Activated naive CD8-positive, alpha-beta T cell treated with anti-CD3 and anti-CD28 coated beads, Interleukin-2, amount 50 U/mL, for 24 hours (primary cell): ENCODE measurements around the gene CYB5RL.

Experiments used
- ATAC-seq: fragments of 150-1000 bp; cut with Tn5 transposase; one replicate; pipeline ENCODE4 v1.10.0; 2021
- DNase-seq: peaks from one replicate; pipeline ENCODE4 v3.0.0; 2021
- H3K27ac Mint-ChIP-seq: one replicate; pipeline ENCODE4 v1.8.0; 2021; ENCODE audit warnings: mild to moderate bottlenecking, mixed read lengths
- H3K27me3 Mint-ChIP-seq: one replicate; pipeline ENCODE4 v1.8.0; 2021; ENCODE audit warnings: mixed read lengths
- H3K36me3 Mint-ChIP-seq: one replicate; pipeline ENCODE4 v1.8.0; 2021; ENCODE audit warnings: low read depth, mixed read lengths
- H3K4me1 Mint-ChIP-seq: one replicate; pipeline ENCODE4 v1.8.0; 2021; ENCODE audit warnings: mixed read lengths
- H3K4me3 Mint-ChIP-seq: one replicate; pipeline ENCODE4 v1.8.0; 2021; ENCODE audit warnings: mild to moderate bottlenecking, moderate library complexity, mixed read lengths
- H3K9me3 Mint-ChIP-seq: one replicate; pipeline ENCODE4 v1.8.0; 2021; ENCODE audit warnings: mixed read lengths

Gene CYB5RL

DNA sequence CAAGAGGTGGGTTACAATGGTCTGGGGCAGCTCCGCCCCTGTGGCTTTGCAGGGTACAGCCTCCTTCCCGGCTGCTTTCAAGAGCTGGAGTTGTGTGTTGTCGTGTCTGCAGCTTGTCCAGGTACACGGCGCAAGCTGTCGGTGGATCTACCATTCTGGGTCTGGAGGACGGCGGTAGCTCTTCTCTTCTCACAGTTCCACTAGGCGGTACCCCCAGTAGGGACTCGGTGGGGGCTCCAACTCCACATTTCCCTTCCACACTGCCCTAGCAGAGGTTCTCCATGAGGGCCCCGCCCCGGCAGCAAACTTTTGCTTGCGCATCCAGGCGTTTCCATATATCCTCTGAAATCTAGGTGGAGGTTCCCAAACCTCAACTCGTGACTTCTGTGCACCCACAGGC lies 34.7 kb downstream of the CYB5RL start:
- Mint-ChIP-seq H3K9me3 (no peaks in the 10 kb centered on the region), H3K27me3 (no peaks in the 10 kb centered on the region), H3K36me3 (no peaks in the 10 kb centered on the region), H3K4me3 (no peak overlapping the region), H3K4me1 (no peaks in the 10 kb centered on the region), H3K27ac (no peak overlapping the region)
- DNase-seq = no peak
- no peak for ATAC-seq

DNA sequence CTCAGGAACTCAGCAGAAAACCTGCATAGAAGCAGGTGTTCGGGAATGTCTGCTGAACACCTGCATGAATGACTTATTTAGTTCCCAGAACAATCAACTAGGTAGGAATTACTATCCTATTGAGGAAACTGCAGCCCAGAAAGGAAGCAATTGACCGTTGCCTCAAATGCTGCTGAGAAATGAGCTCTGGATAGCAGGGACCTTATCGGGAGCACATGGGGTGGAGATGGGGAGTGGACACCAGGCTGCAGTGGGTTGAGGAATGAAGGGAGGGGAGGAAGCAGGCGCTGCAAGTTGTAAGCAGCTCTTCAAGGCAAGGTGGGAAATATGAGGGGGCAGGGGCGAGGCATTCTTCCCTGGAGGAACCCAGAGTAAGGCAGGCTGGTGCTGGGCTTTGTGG lies 36.3 kb downstream of the CYB5RL start:
- H3K27me3 Mint-ChIP-seq = no peaks in the 10 kb centered on the region
- H3K4me1 Mint-ChIP-seq = no peaks in the 10 kb centered on the region
- no peak overlapping the region for H3K27ac Mint-ChIP-seq
- H3K4me3 Mint-ChIP-seq = no peak overlapping the region
- ATAC-seq = no peak
- no peaks in the 10 kb centered on the region for H3K36me3 Mint-ChIP-seq
- no peak for DNase-seq
- H3K9me3 Mint-ChIP-seq = no peaks in the 10 kb centered on the region

DNA sequence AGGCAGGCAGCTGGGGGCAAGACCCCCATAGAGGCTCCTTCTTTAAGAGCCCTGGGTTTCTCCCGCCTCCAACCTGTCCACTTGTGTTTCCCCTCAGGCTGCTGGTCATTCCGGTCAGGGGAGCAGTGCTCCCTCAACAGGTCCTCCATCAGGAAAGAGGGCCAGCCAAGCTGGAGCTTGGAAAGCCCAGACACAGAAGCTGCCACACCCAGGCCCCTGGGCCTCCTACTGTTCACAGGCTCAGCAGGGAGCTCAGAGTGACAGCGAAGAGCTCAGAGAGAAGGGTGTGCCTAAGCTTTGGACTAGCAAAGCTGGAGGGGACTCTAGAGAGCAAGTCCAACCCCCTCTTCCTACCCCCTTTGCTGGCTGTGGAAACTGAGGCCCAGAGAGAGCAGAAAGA lies 36.8 kb downstream of the CYB5RL start:
- Mint-ChIP-seq H3K9me3 (no peaks in the 10 kb centered on the region), H3K27me3 (no peaks in the 10 kb centered on the region), H3K36me3 (no peaks in the 10 kb centered on the region), H3K27ac (no peak overlapping the region), H3K4me1 (no peaks in the 10 kb centered on the region), H3K4me3 (no peak overlapping the region)
- ATAC-seq (no peak), DNase-seq (no peak)

DNA sequence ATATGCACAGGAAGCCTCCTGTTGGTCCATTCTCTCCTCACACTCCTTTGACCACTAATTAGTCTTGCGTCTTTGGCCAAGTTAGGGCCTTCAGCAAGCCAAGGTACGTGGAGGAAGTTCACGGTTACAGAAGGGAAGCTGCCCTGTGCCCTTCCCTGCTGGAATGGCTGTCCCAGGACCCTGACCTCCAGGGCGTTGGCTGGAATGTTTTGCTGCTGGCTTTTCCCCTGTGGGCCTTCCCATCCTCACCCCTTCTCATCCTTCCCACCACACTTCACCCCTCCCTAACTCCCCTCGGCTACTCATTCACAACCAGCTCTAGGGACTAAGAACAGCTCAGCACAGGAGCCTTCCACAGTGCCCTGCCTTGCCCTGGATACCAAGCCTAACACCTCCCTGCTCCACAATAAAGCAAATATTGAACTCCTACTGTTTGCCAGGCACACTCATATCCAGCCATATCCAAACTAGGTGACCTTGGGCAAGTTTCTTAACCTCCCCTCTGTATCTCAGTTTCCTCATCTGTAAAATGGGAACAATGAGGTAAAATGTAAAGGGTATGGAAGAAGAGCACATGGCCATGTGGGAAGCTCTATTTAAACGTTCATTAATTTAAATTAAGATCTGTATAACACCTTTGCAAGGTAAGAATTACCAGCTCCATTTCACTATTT lies 38.2 kb downstream of the CYB5RL start:
- DNase-seq (no peak), ATAC-seq (no peak)
- Mint-ChIP-seq H3K9me3 (no peaks in the 10 kb centered on the region), H3K27me3 (no peaks in the 10 kb centered on the region), H3K4me1 (no peaks in the 10 kb centered on the region), H3K36me3 (no peaks in the 10 kb centered on the region), H3K27ac (no peak overlapping the region), H3K4me3 (no peak overlapping the region)

DNA sequence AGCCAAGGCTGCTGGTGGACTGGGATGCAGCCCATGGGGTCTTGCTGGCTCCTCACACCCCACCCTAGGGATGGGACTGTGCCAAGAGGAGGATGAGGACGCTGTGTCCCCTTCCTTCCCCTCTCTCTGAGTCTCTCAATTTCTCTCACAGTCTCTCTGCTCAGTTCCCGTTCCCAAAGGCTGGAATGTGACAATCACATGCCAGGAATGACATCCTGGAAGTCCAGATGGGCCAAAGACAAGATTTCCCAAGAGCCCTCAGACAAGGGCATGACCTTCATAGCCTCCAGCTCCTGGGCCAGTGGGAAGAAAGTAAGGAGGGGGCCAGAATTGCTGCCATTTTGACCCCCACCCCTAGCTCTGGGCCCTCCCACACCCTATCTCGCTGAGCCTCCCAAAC lies 39.5 kb downstream of the CYB5RL start:
- no peaks in the 10 kb centered on the region for H3K27me3 Mint-ChIP-seq
- no peak for ATAC-seq
- H3K36me3 Mint-ChIP-seq = no peaks in the 10 kb centered on the region
- no peaks in the 10 kb centered on the region for H3K9me3 Mint-ChIP-seq
- H3K4me3 Mint-ChIP-seq = no peak overlapping the region
- DNase-seq = no peak
- no peak overlapping the region for H3K27ac Mint-ChIP-seq
- H3K4me1 Mint-ChIP-seq = no peaks in the 10 kb centered on the region

DNA sequence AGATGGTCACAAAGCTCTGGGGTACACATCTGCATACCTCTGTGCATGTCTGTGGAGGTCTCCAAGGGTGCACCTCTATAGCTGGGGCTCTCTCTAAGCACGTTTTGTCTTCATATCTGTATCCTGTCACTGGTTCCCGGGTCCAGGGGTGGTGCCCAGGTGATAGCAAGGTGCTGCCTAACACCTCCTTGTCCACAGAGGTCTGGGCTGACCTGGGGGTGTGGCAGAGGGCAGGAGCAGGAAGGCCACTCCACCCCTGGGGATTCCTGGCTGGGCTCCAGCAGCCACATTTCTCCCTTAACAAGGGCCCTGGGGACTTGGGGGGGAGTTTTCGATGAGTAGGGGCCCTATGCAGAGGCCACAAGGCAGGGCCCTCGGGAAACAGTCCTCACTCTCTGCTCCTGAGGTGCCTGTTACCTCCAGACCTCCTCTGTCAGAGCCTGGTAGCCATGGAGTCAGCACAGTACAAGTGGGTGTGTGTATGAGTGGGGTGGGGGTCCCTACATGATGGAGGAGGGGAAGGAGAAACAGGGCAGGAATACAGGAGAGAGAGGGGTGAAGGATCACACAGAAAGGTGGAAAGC lies 40.0 kb downstream of the CYB5RL start:
- DNase-seq (no peak), ATAC-seq (no peak)
- Mint-ChIP-seq H3K4me1 (no peaks in the 10 kb centered on the region), H3K4me3 (no peak overlapping the region), H3K36me3 (no peaks in the 10 kb centered on the region), H3K27me3 (no peaks in the 10 kb centered on the region), H3K9me3 (no peaks in the 10 kb centered on the region), H3K27ac (no peak overlapping the region)

DNA sequence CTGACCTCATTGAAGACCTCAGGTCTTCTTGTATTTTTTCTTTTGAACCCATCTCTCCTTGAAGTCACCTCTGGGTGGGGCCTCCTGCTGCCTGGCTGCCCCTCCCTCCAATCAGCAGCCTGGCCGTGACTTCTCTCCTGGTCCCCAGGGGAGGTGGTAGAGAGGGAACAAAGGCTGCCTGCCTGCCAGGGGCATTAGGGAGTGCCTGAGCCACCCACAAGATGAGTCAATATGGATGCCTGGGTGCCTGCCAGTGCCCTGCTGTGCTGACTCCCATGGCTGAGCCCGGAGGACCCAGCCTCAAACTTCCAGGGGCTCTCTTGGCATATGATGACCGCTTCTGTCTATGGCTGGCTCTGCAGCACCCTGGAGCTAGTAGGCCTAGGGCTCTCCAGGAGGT lies 41.8 kb downstream of the CYB5RL start:
- Mint-ChIP-seq H3K4me3 (no peak overlapping the region), H3K4me1 (no peaks in the 10 kb centered on the region), H3K9me3 (no peaks in the 10 kb centered on the region), H3K36me3 (no peaks in the 10 kb centered on the region), H3K27ac (no peak overlapping the region), H3K27me3 (no peaks in the 10 kb centered on the region)
- ATAC-seq (no peak), DNase-seq (no peak)

DNA sequence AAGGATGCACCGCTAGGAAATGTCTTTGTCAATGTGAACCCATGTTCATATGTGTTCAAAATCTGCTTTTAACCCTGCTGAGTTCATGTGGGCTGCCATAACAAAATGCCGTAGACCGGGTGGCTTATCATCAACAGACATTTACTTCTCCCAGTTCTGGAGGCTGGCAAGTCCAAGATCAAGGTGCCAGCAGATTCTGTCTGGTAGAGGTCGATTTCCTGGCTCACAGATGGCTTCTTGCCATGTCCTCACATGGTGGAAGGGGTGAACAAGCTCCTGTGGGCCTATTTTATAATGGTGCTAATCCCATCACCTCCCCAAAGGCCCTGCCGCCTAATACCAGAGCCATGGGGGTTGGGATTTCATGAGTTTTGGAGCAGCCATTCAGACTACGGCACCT lies 42.4 kb downstream of the CYB5RL start:
- H3K9me3 Mint-ChIP-seq = no peaks in the 10 kb centered on the region
- H3K27me3 Mint-ChIP-seq = no peaks in the 10 kb centered on the region
- no peak for DNase-seq

DNA sequence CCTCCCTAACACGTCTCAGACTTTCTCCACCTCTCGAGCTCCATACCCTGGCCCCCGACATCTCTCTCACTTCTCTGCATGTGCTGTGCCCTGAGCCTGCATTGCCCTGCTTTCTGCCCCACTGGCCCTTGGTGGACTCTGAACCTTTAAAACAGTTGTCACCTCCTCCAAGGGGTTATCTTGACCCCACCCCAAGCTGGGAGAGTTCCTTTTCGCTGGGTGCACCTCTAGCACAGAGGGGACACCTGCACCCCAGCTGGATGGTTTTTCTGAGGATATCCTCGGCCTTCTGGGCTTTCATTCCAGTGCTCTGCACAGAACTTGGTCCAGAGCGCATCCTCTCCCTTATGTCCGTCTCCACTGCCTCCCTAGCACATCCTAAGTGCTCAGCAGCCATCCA lies 42.8 kb downstream of the CYB5RL start:
- no peak overlapping the region for H3K27ac Mint-ChIP-seq
- H3K36me3 Mint-ChIP-seq = no peaks in the 10 kb centered on the region
- DNase-seq (no peak), ATAC-seq (no peak)
- no peaks in the 10 kb centered on the region for H3K9me3 Mint-ChIP-seq
- H3K27me3 Mint-ChIP-seq = no peaks in the 10 kb centered on the region
- H3K4me3 Mint-ChIP-seq = no peak overlapping the region
- H3K4me1 Mint-ChIP-seq = no peaks in the 10 kb centered on the region

More for the DNA sequence above, 42.4 kb downstream of the CYB5RL start:
- Mint-ChIP-seq H3K27ac (no peak overlapping the region), H3K36me3 (no peaks in the 10 kb centered on the region), H3K4me1 (no peaks in the 10 kb centered on the region), H3K4me3 (no peak overlapping the region)
- no peak for ATAC-seq

DNA sequence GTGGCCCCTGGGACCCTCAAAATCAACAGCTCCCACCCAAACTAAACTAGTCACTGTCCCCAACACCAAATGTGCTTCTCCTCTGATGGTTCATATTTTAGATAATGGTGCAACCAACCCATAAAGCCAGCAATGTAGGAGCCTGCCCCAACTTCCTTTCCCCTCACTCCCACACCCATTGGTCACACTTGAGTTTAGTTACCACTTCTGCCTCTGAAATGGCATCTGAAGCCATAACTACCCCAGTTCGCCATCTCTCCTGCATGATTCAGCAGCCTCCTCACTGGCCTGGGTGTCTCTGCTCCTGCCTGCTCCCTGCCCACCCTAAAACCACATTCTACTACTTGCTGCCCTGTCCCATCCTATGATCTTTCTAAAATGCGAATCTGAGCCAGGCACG lies 43.6 kb downstream of the CYB5RL start:
- no peak overlapping the region for H3K4me3 Mint-ChIP-seq
- H3K36me3 Mint-ChIP-seq = no peaks in the 10 kb centered on the region
- no peaks in the 10 kb centered on the region for H3K9me3 Mint-ChIP-seq
- no peaks in the 10 kb centered on the region for H3K27me3 Mint-ChIP-seq
- no peak overlapping the region for H3K27ac Mint-ChIP-seq
- DNase-seq = no peak
- no peak for ATAC-seq
- H3K4me1 Mint-ChIP-seq = no peaks in the 10 kb centered on the region

DNA sequence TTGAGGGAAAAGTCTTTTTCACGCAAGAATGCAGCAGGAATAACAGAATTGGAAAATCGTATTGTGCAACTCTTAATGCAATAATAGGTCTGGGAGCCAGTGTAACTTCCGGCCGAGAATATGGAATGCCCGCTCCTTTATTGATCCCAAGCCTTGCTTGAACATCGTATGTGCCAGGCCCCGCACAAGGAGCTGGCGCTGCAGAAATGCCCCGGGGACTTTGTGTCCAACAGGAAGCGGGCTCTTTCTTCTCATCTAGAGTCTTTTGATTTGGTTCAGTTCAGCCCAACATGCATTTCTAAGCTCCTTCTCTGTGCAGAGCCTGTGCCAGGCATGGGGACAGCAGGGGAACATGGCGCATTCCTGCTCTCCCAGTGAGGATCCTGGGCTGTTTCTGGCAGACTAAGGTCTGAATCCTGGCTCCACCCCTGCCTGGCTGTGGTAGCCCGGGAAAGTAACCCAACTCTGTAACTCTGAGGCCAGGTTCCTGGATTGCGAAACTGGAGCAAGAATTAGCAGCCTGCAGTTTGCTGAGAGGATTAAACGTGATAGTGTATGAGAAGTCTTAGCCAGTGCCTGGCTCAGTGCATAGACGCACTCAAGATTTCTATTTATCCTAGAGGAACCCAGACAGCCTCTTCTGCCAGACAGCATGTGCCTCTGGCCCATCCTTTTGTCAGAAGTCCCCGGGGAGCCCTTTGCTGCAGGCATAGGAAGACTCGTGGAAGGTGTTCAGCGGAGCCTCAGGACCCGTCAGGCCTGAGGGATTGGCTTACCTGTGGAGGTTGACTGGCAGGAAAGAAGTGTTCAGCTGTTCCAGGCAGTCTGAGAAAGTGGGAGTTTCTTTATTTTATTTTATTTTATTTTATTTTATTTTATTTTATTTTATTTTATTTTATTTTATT lies 46.0 kb downstream of the CYB5RL start:
- no peak for ATAC-seq
- no peaks in the 10 kb centered on the region for H3K27me3 Mint-ChIP-seq
- H3K9me3 Mint-ChIP-seq = no peaks in the 10 kb centered on the region

DNA sequence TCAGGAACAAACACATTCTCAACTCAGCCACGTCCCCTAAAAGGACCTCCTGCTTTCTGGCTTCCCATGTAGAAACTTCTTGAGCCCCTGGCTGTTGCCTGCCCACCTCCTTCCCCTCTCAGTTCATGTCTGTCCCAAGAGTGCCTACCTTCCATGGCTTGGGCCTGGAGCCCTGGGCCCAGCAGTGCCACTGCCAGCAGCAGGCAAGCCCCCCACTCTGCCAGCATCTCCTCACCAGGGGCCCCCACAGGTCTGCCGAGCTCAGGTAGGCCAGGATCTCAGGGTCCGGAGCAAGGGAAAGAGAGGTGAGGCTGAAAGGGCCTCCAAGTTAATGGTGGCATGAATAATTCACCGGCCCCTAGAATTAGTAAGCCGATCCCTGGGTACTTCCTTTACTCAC lies 47.1 kb downstream of the CYB5RL start, which contains the start of gene CDCP2:
Gene CDCP2, minus strand, starts transcription at position 305 of the 400 bp plus-strand sequence. Its CDS starts 78 bp downstream, at position 227.
- Mint-ChIP-seq H3K4me3 (no peak within 1 kb of the TSS), H3K27ac (no peak within 1 kb of the TSS), H3K9me3 (no peaks in the 10 kb centered on the region), H3K36me3 (no peaks in the 10 kb centered on the region), H3K27me3 (no peaks in the 10 kb centered on the region), H3K4me1 (no peaks in the 10 kb centered on the region)
- no peak for DNase-seq
- ATAC-seq = no peak

More for the DNA sequence above, 46.0 kb downstream of the CYB5RL start:
- Mint-ChIP-seq H3K27ac (no peak overlapping the region), H3K4me1 (no peaks in the 10 kb centered on the region), H3K36me3 (no peaks in the 10 kb centered on the region), H3K4me3 (no peak overlapping the region)
- DNase-seq = no peak

DNA sequence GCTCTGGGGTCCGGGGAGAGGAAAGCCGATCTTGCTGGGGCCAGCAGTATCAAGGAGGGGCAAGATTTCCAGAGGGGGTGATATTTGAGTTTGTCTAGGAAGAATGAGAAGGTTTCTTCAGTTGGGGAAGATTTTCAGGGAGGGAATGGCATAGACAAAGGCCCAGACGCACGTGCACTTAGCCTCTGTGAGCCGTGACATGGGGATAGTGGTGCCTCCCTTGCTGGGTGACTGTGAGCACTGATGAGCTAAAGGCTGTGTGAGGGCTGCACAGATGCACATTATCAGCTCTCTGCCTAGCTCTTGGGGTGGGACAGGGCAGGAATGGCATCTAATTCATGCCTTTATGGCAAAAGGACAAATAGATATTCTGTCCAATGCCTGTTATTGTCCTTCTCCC lies 48.8 kb downstream of the CYB5RL start:
- Mint-ChIP-seq H3K27ac (no peak overlapping the region), H3K4me3 (no peak overlapping the region), H3K36me3 (no peaks in the 10 kb centered on the region), H3K9me3 (no peaks in the 10 kb centered on the region), H3K27me3 (no peaks in the 10 kb centered on the region), H3K4me1 (no peaks in the 10 kb centered on the region)
- ATAC-seq (no peak), DNase-seq (no peak)
